Measurements from ENCODE around the gene DKK1. TPM values are rescaled to one million over a fixed set of nuclear protein-coding genes. Genes with fewer than 3 reads are reported as not detected.

DKK1 gene, protein sequence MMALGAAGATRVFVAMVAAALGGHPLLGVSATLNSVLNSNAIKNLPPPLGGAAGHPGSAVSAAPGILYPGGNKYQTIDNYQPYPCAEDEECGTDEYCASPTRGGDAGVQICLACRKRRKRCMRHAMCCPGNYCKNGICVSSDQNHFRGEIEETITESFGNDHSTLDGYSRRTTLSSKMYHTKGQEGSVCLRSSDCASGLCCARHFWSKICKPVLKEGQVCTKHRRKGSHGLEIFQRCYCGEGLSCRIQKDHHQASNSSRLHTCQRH
- not detected for total RNA-seq
- not detected for polyA plus RNA-seq

DNA sequence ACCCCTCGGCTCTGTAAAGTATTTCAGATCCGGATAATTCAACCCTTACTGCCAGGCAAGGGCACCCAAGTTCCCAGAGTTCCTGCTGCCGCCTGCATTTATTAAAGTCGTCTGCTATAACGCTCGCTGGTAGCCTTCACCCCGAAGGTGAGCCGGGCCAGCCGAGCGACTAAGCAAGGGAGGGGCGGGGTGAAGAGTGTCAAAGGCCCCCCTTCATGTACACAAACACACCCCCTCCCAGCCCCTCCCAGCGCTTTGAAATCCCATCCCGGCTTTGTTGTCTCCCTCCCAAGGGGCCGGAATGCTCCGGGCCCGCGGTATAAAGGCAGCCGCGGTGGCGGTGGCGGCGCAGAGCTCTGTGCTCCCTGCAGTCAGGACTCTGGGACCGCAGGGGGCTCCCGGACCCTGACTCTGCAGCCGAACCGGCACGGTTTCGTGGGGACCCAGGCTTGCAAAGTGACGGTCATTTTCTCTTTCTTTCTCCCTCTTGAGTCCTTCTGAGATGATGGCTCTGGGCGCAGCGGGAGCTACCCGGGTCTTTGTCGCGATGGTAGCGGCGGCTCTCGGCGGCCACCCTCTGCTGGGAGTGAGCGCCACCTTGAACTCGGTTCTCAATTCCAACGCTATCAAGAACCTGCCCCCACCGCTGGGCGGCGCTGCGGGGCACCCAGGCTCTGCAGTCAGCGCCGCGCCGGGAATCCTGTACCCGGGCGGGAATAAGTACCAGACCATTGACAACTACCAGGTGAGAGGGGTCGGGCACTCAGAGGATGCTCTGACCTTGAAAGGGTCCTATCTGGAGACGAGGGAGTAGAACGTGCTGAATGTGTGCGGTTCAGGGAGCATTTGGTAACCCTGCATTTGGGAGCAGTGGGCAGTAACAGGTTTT lies at the start of gene DKK1:
Gene DKK1, plus strand, starts transcription at position 349 of the 889 bp plus-strand sequence. Its CDS starts 154 bp downstream, at position 503.
- no peaks in the 10 kb centered on the region for H3K27me3 ChIP-seq (ENCODE audit: insufficient read depth, low read length)
- ChIA-PET CTCF (ENCODE audit: partially characterized antibody) (no interaction called here), POLR2A (ENCODE audit: partially characterized antibody) (no interaction called here)
- intact Hi-C loops (cut with micrococcal nuclease) = no loop called here
- H3K27ac ChIP-seq (ENCODE audit: low read depth, low read length) = no peak within 1 kb of the TSS
- Mint-ChIP-seq H3K27ac (no peak within 1 kb of the TSS), H3K27me3 (peaks cover 31 to 32% of the 10 kb centered on the region in 2 donors), H3K4me1 (peaks cover 5 to 16% (median 7%) of the 10 kb centered on the region in 4 donors), H3K4me3 (peak within 1 kb of the TSS in 5 of 8 donors; percentile 2 to 77 (median 25)), H3K36me3 (no peaks in the 10 kb centered on the region), H3K9me3 (peaks cover 0 to 12% (median 6%) of the 10 kb centered on the region in 8 donors)
- H3K4me1 ChIP-seq (ENCODE audit: insufficient read depth, low read length) = no peaks in the 10 kb centered on the region
- no peak within 1 kb of the TSS for H3K4me3 ChIP-seq (ENCODE audit: low read length in 2 of 2)
- H3K9me3 ChIP-seq (ENCODE audit: control insufficient read depth in 1 of 2, low read length in 2 of 2) = no peaks in the 10 kb centered on the region
- no peaks in the 10 kb centered on the region for H3K36me3 ChIP-seq (ENCODE audit: insufficient read depth, low read length)
- DNase-seq = peak in 1 of 5 donors; percentile 4

DNA sequence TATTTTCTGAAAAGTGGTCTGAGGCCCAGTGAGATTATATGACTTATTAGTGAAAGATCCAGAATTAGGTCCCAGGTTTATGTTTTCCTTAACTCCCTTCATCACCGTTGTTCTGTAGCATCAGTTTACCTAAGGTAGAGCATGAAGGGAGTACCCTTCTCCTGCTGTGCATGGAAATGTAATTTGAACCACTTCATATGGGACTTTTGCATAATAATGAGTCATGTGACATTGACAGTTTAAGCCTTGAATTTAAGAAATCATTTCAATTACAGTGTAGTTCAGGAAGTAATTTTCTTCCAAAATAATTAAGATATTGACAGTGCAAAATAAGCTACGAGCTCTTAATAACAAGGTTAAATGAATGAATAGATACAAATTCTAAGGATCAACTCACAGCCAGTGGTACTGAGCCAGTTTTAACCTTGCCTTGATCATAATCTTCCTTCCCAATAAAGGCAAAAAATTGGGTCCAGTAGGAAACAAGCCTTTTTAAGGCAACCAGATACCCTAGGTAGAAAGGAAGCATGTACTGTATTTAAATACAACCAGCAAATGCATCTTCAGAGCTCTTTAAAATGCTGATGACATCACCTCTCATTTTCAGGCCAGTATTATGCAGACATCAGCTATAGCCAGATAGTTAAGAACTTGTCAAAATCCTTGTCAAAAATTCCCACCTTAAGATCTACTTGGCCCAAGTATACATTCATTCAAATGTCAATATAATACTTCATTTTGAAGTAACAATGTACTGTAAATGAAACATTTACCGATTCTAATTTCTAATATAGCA lies 48.8 kb upstream of the DKK1 start:
- no peaks in the 10 kb centered on the region for H3K4me1 Mint-ChIP-seq
- intact Hi-C loops (cut with micrococcal nuclease) = no loop called here
- Histone ChIP-seq H3K27ac (ENCODE audit: low read depth, low read length) (no peak overlapping the region), H3K4me3 (ENCODE audit: low read length in 2 of 2) (no peak overlapping the region), H3K4me1 (ENCODE audit: insufficient read depth, low read length) (no peaks in the 10 kb centered on the region), H3K27me3 (ENCODE audit: insufficient read depth, low read length) (no peaks in the 10 kb centered on the region), H3K9me3 (ENCODE audit: control insufficient read depth in 1 of 2, low read length in 2 of 2) (no peaks in the 10 kb centered on the region), H3K36me3 (ENCODE audit: insufficient read depth, low read length) (no peaks in the 10 kb centered on the region)
- H3K27me3 Mint-ChIP-seq = no peaks in the 10 kb centered on the region
- H3K4me3 Mint-ChIP-seq = no peak overlapping the region
- POLR2A ChIA-PET (ENCODE audit: partially characterized antibody) = no interaction called here
- CTCF ChIA-PET (ENCODE audit: partially characterized antibody) = no interaction called here
- no peak for DNase-seq
- no peaks in the 10 kb centered on the region for H3K36me3 Mint-ChIP-seq
- H3K27ac Mint-ChIP-seq = no peak overlapping the region
- H3K9me3 Mint-ChIP-seq = no peaks in the 10 kb centered on the region

DNA sequence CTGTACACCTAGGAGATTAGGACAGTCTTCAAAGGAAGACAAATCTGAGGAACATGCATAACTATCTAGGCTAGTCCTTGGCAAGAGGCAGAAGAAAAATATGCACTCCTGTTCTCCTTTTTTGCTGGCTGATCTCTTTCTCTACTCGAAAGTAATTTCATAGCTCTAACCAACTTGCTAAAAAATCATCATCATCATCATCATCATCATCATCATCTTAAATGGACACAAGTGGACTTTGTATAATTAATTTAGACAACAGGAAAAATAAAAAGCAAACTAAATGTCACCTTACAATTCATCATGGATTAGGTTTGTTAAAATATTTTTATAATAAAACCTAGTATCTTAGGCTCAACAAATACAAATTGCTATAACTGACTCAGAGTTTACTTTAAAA lies 47.2 kb upstream of the DKK1 start:
- intact Hi-C loops (cut with micrococcal nuclease) = no loop called here
- CTCF ChIA-PET (ENCODE audit: partially characterized antibody) = no interaction called here
- Mint-ChIP-seq H3K4me1 (no peaks in the 10 kb centered on the region), H3K4me3 (no peak overlapping the region), H3K36me3 (no peaks in the 10 kb centered on the region), H3K27me3 (no peaks in the 10 kb centered on the region), H3K9me3 (peaks cover 0 to 4% (median 0%) of the 10 kb centered on the region in 8 donors), H3K27ac (no peak overlapping the region)
- no peaks in the 10 kb centered on the region for H3K9me3 ChIP-seq (ENCODE audit: control insufficient read depth in 1 of 2, low read length in 2 of 2)
- POLR2A ChIA-PET (ENCODE audit: partially characterized antibody) = no interaction called here
- H3K4me1 ChIP-seq (ENCODE audit: insufficient read depth, low read length) = no peaks in the 10 kb centered on the region
- DNase-seq = no peak
- no peak overlapping the region for H3K4me3 ChIP-seq (ENCODE audit: low read length in 2 of 2)
- no peak overlapping the region for H3K27ac ChIP-seq (ENCODE audit: low read depth, low read length)
- no peaks in the 10 kb centered on the region for H3K36me3 ChIP-seq (ENCODE audit: insufficient read depth, low read length)
- H3K27me3 ChIP-seq (ENCODE audit: insufficient read depth, low read length) = no peaks in the 10 kb centered on the region

DNA sequence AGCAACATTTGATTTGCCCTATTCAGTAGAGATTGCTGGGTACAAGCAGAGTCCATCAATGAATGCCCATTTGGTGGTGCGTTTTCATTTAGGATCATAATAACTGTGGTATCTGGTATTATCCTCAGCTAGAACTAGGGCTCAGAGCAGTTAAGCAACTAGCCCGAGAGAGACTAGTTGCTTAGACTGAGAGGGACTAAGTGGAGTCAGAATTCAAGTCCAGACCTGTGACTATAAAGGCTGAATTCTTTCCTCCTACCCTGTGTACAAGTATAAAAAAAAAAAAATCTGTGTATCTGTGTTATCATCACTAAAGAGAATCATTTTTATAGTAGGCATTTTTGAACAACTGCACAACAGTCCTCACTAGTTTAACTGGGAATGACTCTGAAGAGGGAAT lies 45.3 kb upstream of the DKK1 start:
- intact Hi-C loops (cut with micrococcal nuclease) = no loop called here
- no peak overlapping the region for H3K27ac Mint-ChIP-seq
- H3K4me3 Mint-ChIP-seq = no peak overlapping the region
- Histone ChIP-seq H3K36me3 (ENCODE audit: insufficient read depth, low read length) (no peaks in the 10 kb centered on the region), H3K4me1 (ENCODE audit: insufficient read depth, low read length) (no peaks in the 10 kb centered on the region), H3K9me3 (ENCODE audit: control insufficient read depth in 1 of 2, low read length in 2 of 2) (no peaks in the 10 kb centered on the region), H3K4me3 (ENCODE audit: low read length in 2 of 2) (no peak overlapping the region), H3K27me3 (ENCODE audit: insufficient read depth, low read length) (no peaks in the 10 kb centered on the region), H3K27ac (ENCODE audit: low read depth, low read length) (no peak overlapping the region)
- H3K27me3 Mint-ChIP-seq = no peaks in the 10 kb centered on the region
- ChIA-PET CTCF (ENCODE audit: partially characterized antibody) (interaction anchor here (1.3 kb wide), 1 partner anchor 10 kb away, joined by 3 read pairs; no protein-coding TSS in a partner anchor), POLR2A (ENCODE audit: partially characterized antibody) (no interaction called here)
- no peaks in the 10 kb centered on the region for H3K36me3 Mint-ChIP-seq
- H3K4me1 Mint-ChIP-seq = no peaks in the 10 kb centered on the region
- no peak for DNase-seq
- peaks cover 0 to 4% (median 0%) of the 10 kb centered on the region in 8 donors for H3K9me3 Mint-ChIP-seq

DNA sequence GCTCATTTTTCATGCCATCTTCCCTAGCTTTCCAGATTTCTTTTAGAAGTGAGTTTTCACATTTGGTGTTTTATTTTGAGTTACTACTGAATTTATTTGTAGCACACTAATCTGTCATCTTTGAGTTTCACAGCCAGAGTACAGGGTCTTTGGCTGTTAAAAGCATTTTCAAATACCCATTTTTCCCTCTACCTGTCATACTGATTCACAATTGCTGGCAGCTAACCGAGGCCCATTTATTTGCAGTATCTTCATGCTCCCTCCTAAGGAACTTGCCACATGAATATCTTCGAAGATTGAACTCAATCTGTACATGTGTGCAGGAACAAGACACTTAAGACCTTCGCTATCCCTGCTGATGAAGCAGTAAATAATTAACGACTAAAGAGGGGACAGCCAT lies 44.8 kb upstream of the DKK1 start:
- Mint-ChIP-seq H3K27ac (no peak overlapping the region), H3K27me3 (no peaks in the 10 kb centered on the region), H3K36me3 (no peaks in the 10 kb centered on the region), H3K4me1 (no peaks in the 10 kb centered on the region), H3K9me3 (peaks cover 0 to 4% (median 0%) of the 10 kb centered on the region in 8 donors), H3K4me3 (no peak overlapping the region)
- ChIA-PET POLR2A (ENCODE audit: partially characterized antibody) (no interaction called here), CTCF (ENCODE audit: partially characterized antibody) (interaction anchor here (1.3 kb wide), 1 partner anchor 10 kb away, joined by 3 read pairs; no protein-coding TSS in a partner anchor)
- Histone ChIP-seq H3K36me3 (ENCODE audit: insufficient read depth, low read length) (no peaks in the 10 kb centered on the region), H3K27me3 (ENCODE audit: insufficient read depth, low read length) (no peaks in the 10 kb centered on the region), H3K27ac (ENCODE audit: low read depth, low read length) (no peak overlapping the region), H3K4me3 (ENCODE audit: low read length in 2 of 2) (no peak overlapping the region), H3K4me1 (ENCODE audit: insufficient read depth, low read length) (no peaks in the 10 kb centered on the region), H3K9me3 (ENCODE audit: control insufficient read depth in 1 of 2, low read length in 2 of 2) (no peaks in the 10 kb centered on the region)
- intact Hi-C loops (cut with micrococcal nuclease) = no loop called here
- no peak for DNase-seq

DNA sequence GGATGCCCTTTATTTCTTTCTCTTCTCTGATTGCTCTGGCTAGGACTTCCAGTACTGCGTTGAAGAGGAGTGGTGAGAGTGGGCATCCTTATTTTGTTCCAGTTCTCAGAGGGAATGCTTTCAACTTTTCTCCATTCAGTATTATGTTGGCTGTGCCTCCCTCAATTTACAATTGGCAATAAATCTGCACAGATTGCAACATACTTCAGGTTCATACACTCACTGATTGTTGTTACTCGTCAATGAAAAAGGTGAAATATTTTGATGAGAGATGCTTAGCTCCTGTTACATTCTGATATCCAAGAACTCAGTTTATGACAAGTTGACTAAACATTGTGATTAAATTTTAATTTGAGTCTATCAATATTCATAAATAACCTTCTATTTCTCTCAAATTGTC lies 37.9 kb upstream of the DKK1 start:
- no peak overlapping the region for H3K27ac ChIP-seq (ENCODE audit: low read depth, low read length)
- Mint-ChIP-seq H3K27me3 (no peaks in the 10 kb centered on the region), H3K36me3 (no peaks in the 10 kb centered on the region), H3K4me1 (no peaks in the 10 kb centered on the region), H3K4me3 (no peak overlapping the region), H3K27ac (no peak overlapping the region), H3K9me3 (peaks cover 0 to 12% (median 8%) of the 10 kb centered on the region in 8 donors)
- intact Hi-C loops (cut with micrococcal nuclease) = no loop called here
- CTCF ChIA-PET (ENCODE audit: partially characterized antibody) = no interaction called here
- H3K4me1 ChIP-seq (ENCODE audit: insufficient read depth, low read length) = no peaks in the 10 kb centered on the region
- POLR2A ChIA-PET (ENCODE audit: partially characterized antibody) = no interaction called here
- no peak overlapping the region for H3K4me3 ChIP-seq (ENCODE audit: low read length in 2 of 2)
- no peaks in the 10 kb centered on the region for H3K9me3 ChIP-seq (ENCODE audit: control insufficient read depth in 1 of 2, low read length in 2 of 2)
- H3K27me3 ChIP-seq (ENCODE audit: insufficient read depth, low read length) = no peaks in the 10 kb centered on the region
- DNase-seq = no peak
- H3K36me3 ChIP-seq (ENCODE audit: insufficient read depth, low read length) = no peaks in the 10 kb centered on the region

DNA sequence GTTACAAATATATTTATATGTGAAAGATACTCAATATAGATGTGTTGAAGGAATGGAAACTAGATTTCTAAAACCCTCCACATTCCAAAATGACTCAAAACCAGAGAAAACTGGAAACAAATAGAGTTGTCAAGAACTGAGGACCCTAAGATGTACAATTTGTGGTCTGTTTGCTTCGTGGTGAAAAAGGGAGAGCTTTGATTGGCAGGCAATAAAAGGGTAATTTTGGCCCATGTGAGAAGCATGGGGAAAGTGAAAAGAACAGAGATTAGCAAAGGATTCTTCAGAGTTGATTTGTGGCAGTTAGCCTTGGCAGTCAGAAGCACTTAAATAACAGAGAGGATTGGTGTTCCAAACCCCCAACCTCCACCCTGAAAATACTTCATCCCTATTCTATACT lies 37.1 kb upstream of the DKK1 start:
- Histone ChIP-seq H3K9me3 (ENCODE audit: control insufficient read depth in 1 of 2, low read length in 2 of 2) (no peaks in the 10 kb centered on the region), H3K27me3 (ENCODE audit: insufficient read depth, low read length) (no peaks in the 10 kb centered on the region), H3K4me1 (ENCODE audit: insufficient read depth, low read length) (no peaks in the 10 kb centered on the region), H3K4me3 (ENCODE audit: low read length in 2 of 2) (no peak overlapping the region), H3K27ac (ENCODE audit: low read depth, low read length) (no peak overlapping the region), H3K36me3 (ENCODE audit: insufficient read depth, low read length) (no peaks in the 10 kb centered on the region)
- Mint-ChIP-seq H3K9me3 (peaks cover 0 to 10% (median 8%) of the 10 kb centered on the region in 8 donors), H3K4me1 (no peaks in the 10 kb centered on the region), H3K27me3 (no peaks in the 10 kb centered on the region), H3K27ac (no peak overlapping the region), H3K4me3 (no peak overlapping the region), H3K36me3 (no peaks in the 10 kb centered on the region)
- POLR2A ChIA-PET (ENCODE audit: partially characterized antibody) = no interaction called here
- intact Hi-C loops (cut with micrococcal nuclease) = no loop called here
- DNase-seq = no peak
- CTCF ChIA-PET (ENCODE audit: partially characterized antibody) = no interaction called here

Measured in CD4-positive, alpha-beta memory T cell (primary cell).